Esophagus squamous epithelium (tissue), 4 donors: ENCODE results near the gene CHD6.

Experiments used
- CTCF ChIP-seq, 6 experiments: fragments of 450-650 bp in 4 of 6; fragments of 200-600 bp in 2 of 6; sonication (generic) in 2 of 6; IDR thresholded peaks; one replicate each; pipeline ENCODE4 v1.5.1; 2016 to 2019; ENCODE audit warnings: antibody characterized with exemption in 6 of 6, mild to moderate bottlenecking in 4 of 6, moderate library complexity in 4 of 6
- POLR2A ChIP-seq, 4 donors: fragments of 450-650 bp; IDR thresholded peaks; one replicate each; pipeline ENCODE4 v1.6.1; 2017; ENCODE audit warnings: antibody characterized with exemption in 4 of 4, mild to moderate bottlenecking in 4 of 4, moderate library complexity in 3 of 4

- TF ChIP-seq CTCF (IDR thresholded peaks at IDR 0.05) (no peak), POLR2A (IDR thresholded peaks at IDR 0.05) (no peak)
Observed at GRCh38 chr20:41353530-41353929, 264.6 kb downstream of the CHD6 start.
